Subcutaneous abdominal adipose tissue (tissue), 5 donors: ENCODE data around the gene ABCC4.
"Not testable (repeated sequence)": the region's sequence is repeated elsewhere in the genome, so short reads cannot be mapped to it uniquely, and the experiment has no call there.

Experiments used
- H3K27ac ChIP-seq: one replicate; pipeline ENCODE4 v1.7.0; 2013; ENCODE audit warnings: low read depth, mild to moderate bottlenecking, inconsistent platforms, low read length, moderate library complexity
- H3K27me3 ChIP-seq, 5 donors: one replicate each; pipeline ENCODE4 v1.7.0; 2013; ENCODE audit warnings: low read length in 5 of 5, inconsistent platforms in 1 of 5; ENCODE audit not compliant: control insufficient read depth in 5 of 5, insufficient read depth in 4 of 5
- H3K36me3 ChIP-seq, 5 donors: one replicate each; pipeline ENCODE4 v1.7.0; 2013; ENCODE audit warnings: low read length in 5 of 5; ENCODE audit not compliant: control insufficient read depth in 5 of 5, insufficient read depth in 5 of 5
- H3K4me1 ChIP-seq, 5 donors: one replicate each; pipeline ENCODE4 v1.7.0; 2013; ENCODE audit warnings: low read length in 5 of 5, mild to moderate bottlenecking in 3 of 5, moderate library complexity in 1 of 5; ENCODE audit not compliant: control insufficient read depth in 5 of 5, insufficient read depth in 5 of 5
- H3K4me3 ChIP-seq, 5 donors: one replicate each; pipeline ENCODE4 v1.7.0; 2013; ENCODE audit warnings: low read length in 5 of 5, low read depth in 1 of 5
- H3K9ac ChIP-seq, 5 donors: one replicate each; pipeline ENCODE4 v1.7.0; 2013; ENCODE audit warnings: low read length in 5 of 5, mild to moderate bottlenecking in 4 of 5, moderate library complexity in 3 of 5
- H3K9me3 ChIP-seq, 5 donors: one replicate each; pipeline ENCODE4 v1.7.0; 2013; ENCODE audit warnings: low read length in 5 of 5; ENCODE audit not compliant: control insufficient read depth in 5 of 5
- donor health status: healthy.
- donor health status: healthy.
- donor health status: healthy.
- donor health status: healthy.
- donor health status: healthy.

ABCC4 gene

GRCh38 chr13:95206116-95206515, 95.1 kb downstream of the ABCC4 start:
- Histone ChIP-seq H3K36me3 (peaks cover 0 to 12% (median 4%) of the 10 kb centered on the region in 5 donors), H3K4me3 (no peak overlapping the region), H3K4me1 (no peaks in the 10 kb centered on the region), H3K27me3 (no peaks in the 10 kb centered on the region), H3K9me3 (no peaks in the 10 kb centered on the region), H3K27ac (no peak overlapping the region), H3K9ac (no peak overlapping the region)

GRCh38 chr13:95204231-95204765, 97.0 kb downstream of the ABCC4 start:
- no peaks in the 10 kb centered on the region for H3K9me3 ChIP-seq
- no peaks in the 10 kb centered on the region for H3K4me1 ChIP-seq
- H3K36me3 ChIP-seq, result peaks cover 0 to 12% (median 4%) of the 10 kb centered on the region in 5 donors
- H3K27me3 ChIP-seq, result no peaks in the 10 kb centered on the region
- H3K27ac ChIP-seq, result no peak overlapping the region
- H3K9ac ChIP-seq, result no peak overlapping the region
- H3K4me3 ChIP-seq, result no peak overlapping the region

GRCh38 chr13:95201814-95202651, 99.2 kb downstream of the ABCC4 start:
- no peaks in the 10 kb centered on the region for H3K9me3 ChIP-seq
- no peak overlapping the region for H3K9ac ChIP-seq
- no peak overlapping the region for H3K27ac ChIP-seq
- H3K36me3 ChIP-seq, result peaks cover 0 to 12% (median 4%) of the 10 kb centered on the region in 5 donors
- H3K4me3 ChIP-seq, result no peak overlapping the region
- no peaks in the 10 kb centered on the region for H3K27me3 ChIP-seq
- H3K4me1 ChIP-seq, result no peaks in the 10 kb centered on the region

GRCh38 chr13:95200386-95200957, 100.8 kb downstream of the ABCC4 start:
- H3K4me3 ChIP-seq, H3K9me3 ChIP-seq, H3K9ac ChIP-seq, H3K27ac ChIP-seq, H3K36me3 ChIP-seq, H3K4me1 ChIP-seq, H3K27me3 ChIP-seq: not testable (repeated sequence)

- Histone ChIP-seq H3K36me3 (no peaks in the 10 kb centered on the region), H3K4me1 (no peaks in the 10 kb centered on the region), H3K27ac (no peak overlapping the region), H3K9ac (no peak overlapping the region), H3K9me3 (no peaks in the 10 kb centered on the region), H3K27me3 (no peaks in the 10 kb centered on the region), H3K4me3 (no peak overlapping the region)
Measured at GRCh38 chr13:95199896-95200295, 101.4 kb downstream of the ABCC4 start.

GRCh38 chr13:95198606-95199005, 102.6 kb downstream of the ABCC4 start:
- not testable (repeated sequence) for H3K36me3 ChIP-seq, H3K4me3 ChIP-seq, H3K4me1 ChIP-seq, H3K27me3 ChIP-seq, H3K9ac ChIP-seq, H3K27ac ChIP-seq, H3K9me3 ChIP-seq

GRCh38 chr13:95197548-95197947, 103.7 kb downstream of the ABCC4 start:
- H3K9me3 ChIP-seq, result no peaks in the 10 kb centered on the region
- no peak overlapping the region for H3K4me3 ChIP-seq
- H3K27ac ChIP-seq, result no peak overlapping the region
- peaks cover 0 to 4% (median 0%) of the 10 kb centered on the region in 5 donors for H3K36me3 ChIP-seq
- H3K4me1 ChIP-seq, result peaks cover 0 to 6% (median 0%) of the 10 kb centered on the region in 5 donors
- no peak overlapping the region for H3K9ac ChIP-seq
- no peaks in the 10 kb centered on the region for H3K27me3 ChIP-seq

GRCh38 chr13:95195146-95195545, 106.1 kb downstream of the ABCC4 start:
- Histone ChIP-seq H3K9me3 (no peaks in the 10 kb centered on the region), H3K4me3 (no peak overlapping the region), H3K27ac (no peak overlapping the region), H3K9ac (no peak overlapping the region), H3K27me3 (no peaks in the 10 kb centered on the region), H3K36me3 (peaks cover 0 to 4% (median 0%) of the 10 kb centered on the region in 5 donors), H3K4me1 (peaks cover 0 to 6% (median 0%) of the 10 kb centered on the region in 5 donors)

- Histone ChIP-seq H3K36me3 (peaks cover 0 to 4% (median 0%) of the 10 kb centered on the region in 5 donors), H3K27ac (no peak overlapping the region)
Measured at GRCh38 chr13:95193509-95194230, 107.6 kb downstream of the ABCC4 start.

GRCh38 chr13:95192998-95193397, 108.3 kb downstream of the ABCC4 start:
- H3K4me3 ChIP-seq, result no peak overlapping the region
- H3K4me1 ChIP-seq, result peaks cover 0 to 6% (median 0%) of the 10 kb centered on the region in 5 donors
- H3K27ac ChIP-seq, result no peak overlapping the region

More at GRCh38 chr13:95193509-95194230, 107.6 kb downstream of the ABCC4 start:
- Histone ChIP-seq H3K4me3 (no peak overlapping the region), H3K9me3 (no peaks in the 10 kb centered on the region), H3K27me3 (no peaks in the 10 kb centered on the region), H3K4me1 (peaks cover 0 to 6% (median 0%) of the 10 kb centered on the region in 5 donors), H3K9ac (no peak overlapping the region)

More at GRCh38 chr13:95192998-95193397, 108.3 kb downstream of the ABCC4 start:
- Histone ChIP-seq H3K9me3 (no peaks in the 10 kb centered on the region), H3K36me3 (peaks cover 0 to 4% (median 0%) of the 10 kb centered on the region in 5 donors), H3K9ac (no peak overlapping the region), H3K27me3 (no peaks in the 10 kb centered on the region)
